HG02623 (cell line): ENCODE results near the gene UCP3.

Experiments
- ATAC-seq: cut with Tn5 transposase; IDR thresholded peaks from one replicate; pipeline ENCODE4 v1.9.1; 2021; ENCODE audit warnings: moderate library complexity; ENCODE audit not compliant: unreplicated experiment

UCP3 gene, protein sequence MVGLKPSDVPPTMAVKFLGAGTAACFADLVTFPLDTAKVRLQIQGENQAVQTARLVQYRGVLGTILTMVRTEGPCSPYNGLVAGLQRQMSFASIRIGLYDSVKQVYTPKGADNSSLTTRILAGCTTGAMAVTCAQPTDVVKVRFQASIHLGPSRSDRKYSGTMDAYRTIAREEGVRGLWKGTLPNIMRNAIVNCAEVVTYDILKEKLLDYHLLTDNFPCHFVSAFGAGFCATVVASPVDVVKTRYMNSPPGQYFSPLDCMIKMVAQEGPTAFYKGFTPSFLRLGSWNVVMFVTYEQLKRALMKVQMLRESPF

GRCh38 chr11:74008373-74009229 lies at the start of gene UCP3:
UCP3 (minus strand) TSS chr11:74009085; CDS start chr11:74007042, 2,043 bp downstream.
- ATAC-seq: no peak

- no peak for ATAC-seq
Measured at GRCh38 chr11:74057249-74058151, 48.6 kb upstream of the UCP3 start.

- no peak for ATAC-seq
Measured at GRCh38 chr11:74055938-74056337, 47.1 kb upstream of the UCP3 start.

DNA sequence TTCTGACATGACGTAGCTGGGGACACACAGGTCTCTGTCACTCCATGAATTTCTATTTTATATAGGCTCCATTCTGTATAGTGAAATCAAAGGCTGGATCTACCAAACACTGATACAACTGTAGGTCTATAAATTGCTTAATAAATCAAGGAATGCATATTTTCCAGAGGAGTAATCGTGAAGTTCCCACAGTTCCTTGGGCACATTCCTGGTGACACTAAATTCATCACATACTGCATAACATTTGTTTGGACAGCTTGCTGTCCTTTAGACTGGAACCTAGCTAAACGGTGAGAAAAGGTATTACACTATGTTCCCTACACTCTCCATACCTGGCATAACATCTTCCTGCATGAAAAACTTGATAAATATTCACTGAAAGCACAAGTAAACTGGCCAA lies 41.6 kb upstream of the UCP3 start:
- no peak for ATAC-seq

DNA sequence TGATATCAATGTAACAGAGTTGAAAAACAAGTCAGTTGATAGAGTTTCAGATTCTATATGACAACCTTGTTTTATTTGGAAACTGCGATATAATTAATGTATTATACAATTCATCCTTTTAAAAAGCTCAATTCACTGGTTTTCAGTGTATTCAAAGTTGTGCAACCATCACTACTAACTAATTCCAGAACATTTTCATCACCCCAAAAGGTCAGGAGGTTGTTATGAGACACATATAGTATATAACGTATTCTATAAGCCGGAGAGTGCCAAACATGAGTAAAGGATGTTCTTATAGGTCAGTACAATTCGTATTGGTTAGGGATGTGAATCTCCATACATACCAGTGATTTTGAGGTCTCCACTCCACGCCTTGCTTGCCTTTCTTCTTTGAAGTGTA lies 40.1 kb upstream of the UCP3 start:
- no peak for ATAC-seq

GRCh38 chr11:74044538-74044937 lies 35.7 kb upstream of the UCP3 start:
- no peak for ATAC-seq

DNA sequence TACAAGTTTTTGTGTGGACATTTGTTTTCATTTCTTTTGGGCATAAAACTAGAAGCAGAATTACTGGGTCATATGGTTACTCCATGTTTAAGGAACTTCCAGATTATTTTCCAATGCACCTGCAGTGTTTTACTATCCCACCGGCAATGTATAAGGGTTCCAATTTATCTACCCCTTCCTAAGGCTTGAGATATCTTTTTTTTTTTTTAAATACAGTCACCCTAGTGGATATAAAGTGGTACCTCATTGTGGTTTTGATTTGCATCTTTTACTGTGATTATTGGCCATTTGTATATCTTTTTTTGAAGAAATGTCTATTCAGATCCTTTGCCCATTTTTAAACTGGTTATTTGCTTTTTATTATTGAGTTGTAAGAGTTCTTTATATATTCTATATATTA lies 34.6 kb upstream of the UCP3 start:
- ATAC-seq: no peak

DNA sequence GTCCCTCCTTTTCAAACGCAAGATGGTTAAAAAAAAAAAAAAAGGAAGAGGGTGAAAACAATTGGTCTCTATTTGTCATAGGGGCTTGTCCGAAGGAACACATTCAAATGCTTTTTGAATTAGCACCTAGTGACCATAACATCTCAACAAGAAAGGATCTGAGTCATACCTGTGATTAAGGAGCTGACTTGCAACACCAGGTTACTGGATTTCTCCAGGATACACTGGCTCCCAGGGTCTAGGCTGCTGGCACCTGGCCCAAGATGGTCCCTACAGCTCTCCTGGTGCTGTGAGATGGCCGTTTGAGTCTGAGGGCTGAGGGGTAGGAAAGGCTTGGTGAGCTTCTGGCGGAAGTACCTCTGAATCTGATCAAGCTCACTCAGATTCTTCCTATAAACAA lies 28.4 kb upstream of the UCP3 start:
- no peak for ATAC-seq

GRCh38 chr11:74035264-74035663 lies 26.4 kb upstream of the UCP3 start:
- no peak for ATAC-seq

DNA sequence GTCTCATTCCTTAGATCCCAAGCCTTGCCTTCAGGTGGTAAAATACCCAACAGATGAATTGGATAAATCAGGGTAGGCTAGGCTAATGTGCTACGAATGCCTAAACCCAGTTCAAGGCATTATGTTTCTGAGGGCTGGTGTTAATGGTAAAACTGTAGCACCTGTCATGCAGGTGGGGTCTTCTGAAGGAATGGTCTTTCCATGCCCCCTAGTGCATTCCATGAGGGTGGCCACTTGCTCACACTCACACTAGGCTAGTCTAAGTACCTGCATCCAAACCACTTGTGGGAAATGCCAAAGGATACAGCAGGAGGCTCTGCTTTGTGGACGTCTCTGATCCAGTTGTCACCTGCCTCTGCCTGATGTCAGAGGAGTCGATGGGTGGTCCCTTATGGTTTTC lies 24.2 kb upstream of the UCP3 start:
- no peak for ATAC-seq

- ATAC-seq: no peak
Measured at GRCh38 chr11:74030723-74031676, 22.1 kb upstream of the UCP3 start.

DNA sequence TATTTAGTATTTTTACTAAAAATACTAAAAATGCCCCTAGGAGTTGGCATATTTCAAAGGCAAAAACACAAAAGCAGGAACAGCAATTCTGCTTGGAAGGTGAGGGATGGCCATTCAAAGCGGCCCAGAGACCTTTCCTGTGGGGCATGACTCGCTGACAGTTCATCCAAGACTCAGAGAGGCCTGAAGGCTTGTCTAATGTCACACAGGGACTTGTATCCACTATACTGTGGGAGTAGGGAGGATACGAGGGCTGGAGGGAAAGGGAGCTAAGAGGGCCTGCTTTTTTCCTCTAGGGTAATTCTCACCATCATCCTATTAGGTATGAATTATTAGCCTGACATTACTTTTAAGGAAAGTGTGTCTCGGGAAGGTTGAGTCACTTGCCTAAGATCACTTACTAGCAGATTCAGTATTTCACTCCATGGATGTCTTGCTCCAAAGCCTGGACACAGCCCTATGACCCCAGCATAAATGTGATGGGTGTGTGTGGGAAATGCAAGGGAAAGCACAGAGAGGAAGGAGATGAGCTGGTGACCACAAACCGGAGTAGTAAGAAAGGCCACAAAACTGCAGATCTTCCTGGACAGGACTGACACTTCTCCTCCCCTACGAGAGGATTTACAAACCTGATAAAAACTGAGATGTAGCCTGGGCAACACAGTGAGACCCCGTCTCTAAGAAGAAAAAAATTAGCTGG lies 16.7 kb upstream of the UCP3 start:
- no peak for ATAC-seq

DNA sequence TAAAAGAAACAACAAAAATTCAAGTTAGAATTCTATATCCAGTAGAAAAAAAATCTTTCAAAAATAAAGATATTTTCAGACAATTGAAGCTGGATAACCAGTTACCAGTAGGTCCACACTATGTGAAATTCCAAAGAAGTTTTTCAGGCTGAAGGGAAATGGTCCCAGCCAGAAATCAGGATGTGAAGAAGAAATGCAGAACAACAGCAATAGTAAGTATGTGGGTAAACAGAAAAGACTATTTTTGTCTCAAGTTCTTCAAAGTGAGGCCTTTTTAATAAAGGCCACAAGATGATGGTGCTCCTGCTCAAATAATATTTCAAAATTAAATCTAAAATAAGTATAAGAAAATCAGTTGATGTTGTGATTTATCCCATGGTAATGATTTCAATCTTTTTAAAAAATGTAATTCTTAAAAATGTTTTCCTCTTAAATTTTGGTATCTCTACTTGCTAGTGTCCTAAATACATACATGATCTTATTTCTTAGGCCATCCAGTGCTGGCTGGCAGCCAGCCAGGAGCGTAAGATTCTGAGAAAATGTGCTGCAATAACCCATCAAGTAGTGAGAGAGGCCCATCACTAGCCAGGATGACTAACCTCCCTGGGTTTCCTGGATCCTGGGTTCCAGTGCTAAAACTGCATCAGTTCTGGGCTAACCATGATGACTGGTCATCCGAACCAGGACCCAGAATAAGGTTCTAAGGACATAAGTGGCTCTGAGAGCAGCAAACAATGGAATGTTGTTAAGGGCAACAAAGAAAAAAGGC lies 15.6 kb upstream of the UCP3 start:
- ATAC-seq: no peak

GRCh38 chr11:74023276-74023675 lies 14.4 kb upstream of the UCP3 start:
- no peak for ATAC-seq

GRCh38 chr11:74022546-74022945 lies 13.7 kb upstream of the UCP3 start:
- ATAC-seq: no peak

- no peak for ATAC-seq
Measured at GRCh38 chr11:74021998-74022397, 13.1 kb upstream of the UCP3 start.

GRCh38 chr11:74020539-74020938 lies 11.7 kb upstream of the UCP3 start:
- ATAC-seq: peak; percentile 62

DNA sequence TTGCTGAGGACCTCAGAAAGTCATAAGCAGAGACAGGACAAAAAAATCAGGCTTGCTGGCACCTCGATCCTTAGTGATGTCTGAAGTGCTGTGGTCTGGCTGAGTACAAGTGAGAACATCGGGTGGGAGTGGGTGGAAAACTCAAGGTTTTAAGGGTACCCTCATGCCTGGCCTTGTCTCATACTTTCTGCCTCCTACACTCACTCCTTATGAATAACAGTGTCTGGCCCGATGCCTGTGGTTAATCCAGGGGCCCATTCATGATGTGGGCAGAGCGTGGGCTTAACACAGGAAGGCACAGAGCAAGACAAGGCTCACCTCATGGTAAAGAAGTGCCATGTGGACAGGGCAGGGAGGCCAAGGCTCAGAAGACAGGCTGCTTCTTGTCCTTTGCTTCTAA lies 11.0 kb upstream of the UCP3 start:
- ATAC-seq: peak; percentile 43
